Chondrocyte (in vitro differentiated cells): ENCODE results near the gene ARIH1. TPM values are rescaled to one million over a fixed set of nuclear protein-coding genes. Genes with fewer than 3 reads are reported as not detected.

Experiments used
- DNase-seq: peaks from one replicate; pipeline ENCODE4 v3.0.0; 2021; ENCODE audit warnings: mixed read lengths, low spot score
- H3K27ac Mint-ChIP-seq: one replicate; pipeline ENCODE4 v1.8.0; 2021; ENCODE audit warnings: mild to moderate bottlenecking, moderate library complexity, mixed read lengths; ENCODE audit not compliant: unreplicated experiment
- H3K27me3 Mint-ChIP-seq: 2 replicates; pipeline ENCODE4 v1.8.0; 2021; ENCODE audit warnings: low read depth, mixed read lengths
- H3K36me3 Mint-ChIP-seq: 2 replicates; pipeline ENCODE4 v1.8.0; 2021; ENCODE audit warnings: low read depth, mixed read lengths
- H3K4me1 Mint-ChIP-seq: 2 replicates; pipeline ENCODE4 v1.8.0; 2021; ENCODE audit warnings: low read depth, mild to moderate bottlenecking, mixed read lengths
- H3K4me3 Mint-ChIP-seq: one replicate; pipeline ENCODE4 v1.8.0; 2021; ENCODE audit warnings: mild to moderate bottlenecking, moderate library complexity, mixed read lengths; ENCODE audit not compliant: unreplicated experiment
- H3K9me3 Mint-ChIP-seq: 2 replicates; pipeline ENCODE4 v1.8.0; 2021; ENCODE audit warnings: low read depth, mixed read lengths
- CTCF ChIP-seq: fragments of 200-600 bp; sonication (generic); IDR thresholded peaks from 2 replicates; pipeline ENCODE4 v1.5.0; 2021; ENCODE audit warnings: antibody characterized with exemption, mild to moderate bottlenecking, moderate library complexity
- total RNA-seq: library from RNA; stranded (reverse); gene quantifications from 3 replicates; pipeline ENCODE4 v1.2.1, GENCODE V29; 2021

Gene ARIH1
- total RNA-seq, 1 donor from 2014 or later: 164 TPM

- no peaks in the 10 kb centered on the region for H3K27me3 Mint-ChIP-seq
- H3K9me3 Mint-ChIP-seq: no peaks in the 10 kb centered on the region
- TF ChIP-seq CTCF: no peak
- H3K36me3 Mint-ChIP-seq: no peaks in the 10 kb centered on the region
- DNase-seq: no peak
- H3K27ac Mint-ChIP-seq: peak overlapping the region; percentile 85
- no peak overlapping the region for H3K4me3 Mint-ChIP-seq
- peaks cover 47% of the 10 kb centered on the region for H3K4me1 Mint-ChIP-seq
These were observed 13.1 kb downstream of the ARIH1 start for GRCh38 chr15:72487070-72487797.

GRCh38 chr15:72488558-72488957 is 14.4 kb downstream of the ARIH1 start:
- Mint-ChIP-seq H3K27me3 (no peaks in the 10 kb centered on the region), H3K4me1 (peaks cover 49% of the 10 kb centered on the region), H3K9me3 (no peaks in the 10 kb centered on the region), H3K27ac (peak overlapping the region; percentile 74), H3K4me3 (no peak overlapping the region), H3K36me3 (no peaks in the 10 kb centered on the region)
- DNase-seq: no peak
- TF ChIP-seq CTCF: no peak

- Mint-ChIP-seq H3K9me3 (no peaks in the 10 kb centered on the region), H3K4me3 (no peak overlapping the region), H3K36me3 (no peaks in the 10 kb centered on the region), H3K4me1 (peaks cover 61% of the 10 kb centered on the region), H3K27me3 (no peaks in the 10 kb centered on the region), H3K27ac (no peak overlapping the region)
- TF ChIP-seq CTCF: no peak
- no peak for DNase-seq
These were observed 15.9 kb downstream of the ARIH1 start for GRCh38 chr15:72489943-72490554.

GRCh38 chr15:72491768-72492167 is 17.6 kb downstream of the ARIH1 start:
- no peaks in the 10 kb centered on the region for H3K36me3 Mint-ChIP-seq
- peak overlapping the region; percentile 52 for H3K27ac Mint-ChIP-seq
- no peak for DNase-seq
- peaks cover 76% of the 10 kb centered on the region for H3K4me1 Mint-ChIP-seq
- no peaks in the 10 kb centered on the region for H3K27me3 Mint-ChIP-seq
- H3K9me3 Mint-ChIP-seq: no peaks in the 10 kb centered on the region
- no peak for TF ChIP-seq CTCF
- H3K4me3 Mint-ChIP-seq: no peak overlapping the region

- no peak for TF ChIP-seq CTCF
- peak overlapping the region; percentile 51 for H3K27ac Mint-ChIP-seq
- H3K36me3 Mint-ChIP-seq: no peaks in the 10 kb centered on the region
- H3K9me3 Mint-ChIP-seq: no peaks in the 10 kb centered on the region
- H3K4me1 Mint-ChIP-seq: peaks cover 77% of the 10 kb centered on the region
- H3K27me3 Mint-ChIP-seq: no peaks in the 10 kb centered on the region
- no peak for DNase-seq
- H3K4me3 Mint-ChIP-seq: no peak overlapping the region
These were observed 18.6 kb downstream of the ARIH1 start for GRCh38 chr15:72492733-72493132.
